Measurements from ENCODE around the gene ATRIP. TPM values are rescaled to one million over a fixed set of nuclear protein-coding genes. Genes with fewer than 3 reads are reported as not detected.
A peak's percentile ranks its signal among the peaks of the same experiment; 100 is the strongest.

ATRIP gene
- total and polyA plus RNA-seq, 10 of the 15 experiments (the other 5 are each of a cell fraction or from before 2014, with no cell fraction given) = 1.4 to 16.0 (median 10.1) TPM

DNA sequence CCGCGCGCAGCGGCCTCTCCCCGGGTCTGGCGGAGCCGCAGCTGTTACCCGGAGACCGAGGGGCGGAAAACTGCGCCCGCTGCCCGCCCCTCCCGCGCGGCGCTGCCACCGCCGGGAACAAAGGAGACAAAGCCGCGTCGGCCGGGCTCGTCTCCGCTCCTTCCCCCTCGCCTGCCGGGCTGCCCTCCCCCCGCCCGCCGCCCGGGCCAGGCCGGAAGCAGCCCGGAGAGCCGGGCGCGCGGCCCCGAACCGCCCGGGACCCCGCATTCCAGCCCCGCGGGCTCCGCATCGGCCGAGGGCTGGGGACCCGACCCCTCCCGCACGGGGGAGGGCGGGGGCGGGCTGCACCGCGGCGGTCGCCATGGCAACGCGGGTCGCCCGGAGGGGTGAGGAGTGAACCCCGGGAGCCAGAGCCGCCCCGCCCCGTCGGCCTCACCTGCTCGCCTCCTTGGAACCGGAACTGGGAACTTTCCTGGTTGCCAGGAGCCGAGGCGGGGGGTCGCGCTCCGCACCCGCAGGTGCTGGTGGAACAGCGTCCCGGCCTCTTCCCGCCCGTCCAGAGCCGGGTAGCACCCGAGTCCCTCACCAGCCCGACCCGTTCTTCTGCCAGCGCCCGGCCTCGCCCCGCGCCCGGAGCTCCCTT lies 17.1 kb upstream of the ATRIP start (continued):
- TF ChIP-seq DPF2 (IDR thresholded peaks at IDR 0.05) (peak; percentile 71), POLR2A (IDR thresholded peaks at IDR 0.05; ENCODE audit: low read depth, low read length) (peak; percentile 32; the same call in 1 of the 2 replicates), MYC (IDR thresholded peaks at IDR 0.05; ENCODE audit: insufficient read depth, insufficient read length, insufficient replicate concordance, low read length, severe bottlenecking) (no peak), FOS (IDR thresholded peaks at IDR 0.05; ENCODE audit: borderline replicate concordance, extremely low read depth, insufficient read length) (no peak), ZNF274 (IDR thresholded peaks at IDR 0.05; ENCODE audit: insufficient read depth, insufficient read length) (no peak), STAT3 (IDR thresholded peaks at IDR 0.05; ENCODE audit: low read depth, low read length) (no peak), SRF (IDR thresholded peaks at IDR 0.05; ENCODE audit: low read depth in 2 of 2, low read length in 2 of 2) (no peak), ZNF217 (IDR thresholded peaks at IDR 0.05) (0 out of 2 replicates have a peak, but pooled peaks have one; percentile 7), TCF3 (IDR thresholded peaks at IDR 0.05; ENCODE audit: borderline replicate concordance, insufficient read depth, low read depth, low read length) (no peak), KLF5 (IDR thresholded peaks at IDR 0.05; ENCODE audit: partially characterized antibody) (no peak), YBX1 (IDR thresholded peaks at IDR 0.05) (no peak), BRCA1 (IDR thresholded peaks at IDR 0.05; ENCODE audit: low read depth, low read length) (no peak), LARP7 (IDR thresholded peaks at IDR 0.05) (no peak; the same call in 1 of the 2 replicates), BACH1 (IDR thresholded peaks at IDR 0.05; ENCODE audit: borderline replicate concordance) (peak; percentile 34; the same call in 1 of the 2 replicates), MYB (IDR thresholded peaks at IDR 0.05; ENCODE audit: borderline replicate concordance, low read depth, low read length) (no peak)
- TF ChIP-seq, protein P1, sequence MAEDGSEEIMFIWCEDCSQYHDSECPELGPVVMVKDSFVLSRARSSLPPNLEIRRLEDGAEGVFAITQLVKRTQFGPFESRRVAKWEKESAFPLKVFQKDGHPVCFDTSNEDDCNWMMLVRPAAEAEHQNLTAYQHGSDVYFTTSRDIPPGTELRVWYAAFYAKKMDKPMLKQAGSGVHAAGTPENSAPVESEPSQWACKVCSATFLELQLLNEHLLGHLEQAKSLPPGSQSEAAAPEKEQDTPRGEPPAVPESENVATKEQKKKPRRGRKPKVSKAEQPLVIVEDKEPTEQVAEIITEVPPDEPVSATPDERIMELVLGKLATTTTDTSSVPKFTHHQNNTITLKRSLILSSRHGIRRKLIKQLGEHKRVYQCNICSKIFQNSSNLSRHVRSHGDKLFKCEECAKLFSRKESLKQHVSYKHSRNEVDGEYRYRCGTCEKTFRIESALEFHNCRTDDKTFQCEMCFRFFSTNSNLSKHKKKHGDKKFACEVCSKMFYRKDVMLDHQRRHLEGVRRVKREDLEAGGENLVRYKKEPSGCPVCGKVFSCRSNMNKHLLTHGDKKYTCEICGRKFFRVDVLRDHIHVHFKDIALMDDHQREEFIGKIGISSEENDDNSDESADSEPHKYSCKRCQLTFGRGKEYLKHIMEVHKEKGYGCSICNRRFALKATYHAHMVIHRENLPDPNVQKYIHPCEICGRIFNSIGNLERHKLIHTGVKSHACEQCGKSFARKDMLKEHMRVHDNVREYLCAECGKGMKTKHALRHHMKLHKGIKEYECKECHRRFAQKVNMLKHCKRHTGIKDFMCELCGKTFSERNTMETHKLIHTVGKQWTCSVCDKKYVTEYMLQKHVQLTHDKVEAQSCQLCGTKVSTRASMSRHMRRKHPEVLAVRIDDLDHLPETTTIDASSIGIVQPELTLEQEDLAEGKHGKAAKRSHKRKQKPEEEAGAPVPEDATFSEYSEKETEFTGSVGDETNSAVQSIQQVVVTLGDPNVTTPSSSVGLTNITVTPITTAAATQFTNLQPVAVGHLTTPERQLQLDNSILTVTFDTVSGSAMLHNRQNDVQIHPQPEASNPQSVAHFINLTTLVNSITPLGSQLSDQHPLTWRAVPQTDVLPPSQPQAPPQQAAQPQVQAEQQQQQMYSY (CRISPR knock-in tag; IDR thresholded peaks at IDR 0.05) = no peak
- TF ChIP-seq, protein P2, sequence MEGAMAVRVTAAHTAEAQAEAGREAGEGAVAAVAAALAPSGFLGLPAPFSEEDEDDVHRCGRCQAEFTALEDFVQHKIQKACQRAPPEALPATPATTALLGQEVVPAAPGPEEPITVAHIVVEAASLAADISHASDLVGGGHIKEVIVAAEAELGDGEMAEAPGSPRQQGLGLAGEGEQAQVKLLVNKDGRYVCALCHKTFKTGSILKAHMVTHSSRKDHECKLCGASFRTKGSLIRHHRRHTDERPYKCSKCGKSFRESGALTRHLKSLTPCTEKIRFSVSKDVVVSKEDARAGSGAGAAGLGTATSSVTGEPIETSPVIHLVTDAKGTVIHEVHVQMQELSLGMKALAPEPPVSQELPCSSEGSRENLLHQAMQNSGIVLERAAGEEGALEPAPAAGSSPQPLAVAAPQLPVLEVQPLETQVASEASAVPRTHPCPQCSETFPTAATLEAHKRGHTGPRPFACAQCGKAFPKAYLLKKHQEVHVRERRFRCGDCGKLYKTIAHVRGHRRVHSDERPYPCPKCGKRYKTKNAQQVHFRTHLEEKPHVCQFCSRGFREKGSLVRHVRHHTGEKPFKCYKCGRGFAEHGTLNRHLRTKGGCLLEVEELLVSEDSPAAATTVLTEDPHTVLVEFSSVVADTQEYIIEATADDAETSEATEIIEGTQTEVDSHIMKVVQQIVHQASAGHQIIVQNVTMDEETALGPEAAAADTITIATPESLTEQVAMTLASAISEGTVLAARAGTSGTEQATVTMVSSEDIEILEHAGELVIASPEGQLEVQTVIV (IDR thresholded peaks at IDR 0.05; ENCODE audit: borderline replicate concordance, partially characterized antibody) = no peak
- TF ChIP-seq, protein P3, sequence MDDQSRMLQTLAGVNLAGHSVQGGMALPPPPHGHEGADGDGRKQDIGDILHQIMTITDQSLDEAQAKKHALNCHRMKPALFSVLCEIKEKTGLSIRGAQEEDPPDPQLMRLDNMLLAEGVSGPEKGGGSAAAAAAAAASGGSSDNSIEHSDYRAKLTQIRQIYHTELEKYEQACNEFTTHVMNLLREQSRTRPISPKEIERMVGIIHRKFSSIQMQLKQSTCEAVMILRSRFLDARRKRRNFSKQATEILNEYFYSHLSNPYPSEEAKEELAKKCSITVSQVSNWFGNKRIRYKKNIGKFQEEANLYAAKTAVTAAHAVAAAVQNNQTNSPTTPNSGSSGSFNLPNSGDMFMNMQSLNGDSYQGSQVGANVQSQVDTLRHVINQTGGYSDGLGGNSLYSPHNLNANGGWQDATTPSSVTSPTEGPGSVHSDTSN (IDR thresholded peaks at IDR 0.05; ENCODE audit: insufficient replicate concordance, low read depth, low read length) = no peak
- TF ChIP-seq, protein P4, sequence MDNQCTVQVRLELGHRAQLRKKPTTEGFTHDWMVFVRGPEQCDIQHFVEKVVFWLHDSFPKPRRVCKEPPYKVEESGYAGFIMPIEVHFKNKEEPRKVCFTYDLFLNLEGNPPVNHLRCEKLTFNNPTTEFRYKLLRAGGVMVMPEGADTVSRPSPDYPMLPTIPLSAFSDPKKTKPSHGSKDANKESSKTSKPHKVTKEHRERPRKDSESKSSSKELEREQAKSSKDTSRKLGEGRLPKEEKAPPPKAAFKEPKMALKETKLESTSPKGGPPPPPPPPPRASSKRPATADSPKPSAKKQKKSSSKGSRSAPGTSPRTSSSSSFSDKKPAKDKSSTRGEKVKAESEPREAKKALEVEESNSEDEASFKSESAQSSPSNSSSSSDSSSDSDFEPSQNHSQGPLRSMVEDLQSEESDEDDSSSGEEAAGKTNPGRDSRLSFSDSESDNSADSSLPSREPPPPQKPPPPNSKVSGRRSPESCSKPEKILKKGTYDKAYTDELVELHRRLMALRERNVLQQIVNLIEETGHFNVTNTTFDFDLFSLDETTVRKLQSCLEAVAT (IDR thresholded peaks at IDR 0.05) = no peak
- TF ChIP-seq, protein P5, sequence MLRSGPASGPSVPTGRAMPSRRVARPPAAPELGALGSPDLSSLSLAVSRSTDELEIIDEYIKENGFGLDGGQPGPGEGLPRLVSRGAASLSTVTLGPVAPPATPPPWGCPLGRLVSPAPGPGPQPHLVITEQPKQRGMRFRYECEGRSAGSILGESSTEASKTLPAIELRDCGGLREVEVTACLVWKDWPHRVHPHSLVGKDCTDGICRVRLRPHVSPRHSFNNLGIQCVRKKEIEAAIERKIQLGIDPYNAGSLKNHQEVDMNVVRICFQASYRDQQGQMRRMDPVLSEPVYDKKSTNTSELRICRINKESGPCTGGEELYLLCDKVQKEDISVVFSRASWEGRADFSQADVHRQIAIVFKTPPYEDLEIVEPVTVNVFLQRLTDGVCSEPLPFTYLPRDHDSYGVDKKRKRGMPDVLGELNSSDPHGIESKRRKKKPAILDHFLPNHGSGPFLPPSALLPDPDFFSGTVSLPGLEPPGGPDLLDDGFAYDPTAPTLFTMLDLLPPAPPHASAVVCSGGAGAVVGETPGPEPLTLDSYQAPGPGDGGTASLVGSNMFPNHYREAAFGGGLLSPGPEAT (IDR thresholded peaks at IDR 0.05; ENCODE audit: low read depth) = no peak

All from GM12878 (cell line).